HepG2 (cell line): Measurements from ENCODE around the gene TRIP6. TPM values are rescaled to one million over a fixed set of nuclear protein-coding genes. Genes with fewer than 3 reads are reported as not detected.

Source experiments
- CBX1 ChIP-seq: IDR thresholded peaks from one replicate; pipeline ENCODE4 v1.6.1; 2016; ENCODE audit warnings: antibody characterized with exemption, low read depth
- GABPB1 ChIP-seq: IDR thresholded peaks from 2 replicates; pipeline ENCODE4 v1.6.1; 2016; ENCODE audit warnings: mild to moderate bottlenecking, missing genetic modification reagents, moderate library complexity, missing compliant biosample characterization
- HNF1A ChIP-seq, 2 experiments: sonication (generic) in 1 of 2; formaldehyde crosslinking in 1 of 2; IDR thresholded peaks; 2 replicates each; pipeline versions ENCODE4 v1.4.0 to v1.6.1; 2016 to 2020; ENCODE audit warnings: borderline replicate concordance in 1 of 2, low read depth in 1 of 2, mild to moderate bottlenecking in 1 of 2, missing genetic modification reagents in 1 of 2
- SALL1 ChIP-seq: sonication (generic); formaldehyde crosslinking; IDR thresholded peaks from 2 replicates; pipeline ENCODE4 v1.8.0; 2022; ENCODE audit warnings: mild to moderate bottlenecking, missing genetic modification reagents
- SP5 ChIP-seq: IDR thresholded peaks from 2 replicates; pipeline ENCODE4 v1.6.1; 2016; ENCODE audit warnings: low read depth, borderline replicate concordance
- SRY ChIP-seq: sonication (generic); formaldehyde crosslinking; IDR thresholded peaks from 2 replicates; pipeline ENCODE4 v1.8.0; 2022; ENCODE audit warnings: mild to moderate bottlenecking, missing genetic modification reagents
- ZEB1 ChIP-seq: IDR thresholded peaks from 2 replicates; pipeline ENCODE4 v1.6.1; 2012; ENCODE audit warnings: mild to moderate bottlenecking, low read depth, inconsistent platforms; ENCODE audit not compliant: insufficient replicate concordance
- ZNF264 ChIP-seq: sonication (generic); formaldehyde crosslinking; IDR thresholded peaks from 2 replicates; pipeline ENCODE4 v1.4.0; 2020; ENCODE audit warnings: missing genetic modification reagents
- ZNF446 ChIP-seq: sonication (generic); formaldehyde crosslinking; IDR thresholded peaks from 2 replicates; pipeline ENCODE4 v1.5.0; 2020; ENCODE audit warnings: mild to moderate bottlenecking, missing genetic modification reagents
- ZNF564 ChIP-seq: sonication (generic); formaldehyde crosslinking; IDR thresholded peaks from 2 replicates; pipeline ENCODE4 v1.8.1; 2023; ENCODE audit warnings: mild to moderate bottlenecking, missing genetic modification reagents
- ZNF674 ChIP-seq: sonication (generic); formaldehyde crosslinking; IDR thresholded peaks from 2 replicates; pipeline ENCODE4 v1.5.0; 2020; ENCODE audit warnings: low read depth, mild to moderate bottlenecking, missing genetic modification reagents
- ZSCAN5A ChIP-seq: sonication (generic); formaldehyde crosslinking; IDR thresholded peaks from 2 replicates; pipeline ENCODE4 v1.8.0; 2022; ENCODE audit warnings: mild to moderate bottlenecking, missing genetic modification reagents, borderline replicate concordance
- polyA plus RNA-seq, 8 experiments: library from polyadenylated mRNA; depleted of rRNA in 3 of 8; stranded (reverse) in 7 of 8; unstranded in 1 of 8; fragments of >200 nt; fragmentation: Illumina TruSeq in 4 of 8; extraction: Trizol in 4 of 8; gene quantifications; 2 replicates each; pipeline versions ENCODE4 v1.2.1 to v1.2.3, GENCODE V29; 2011 to 2016; ENCODE audit warnings: low read depth in 4 of 8, missing spikeins in 1 of 8, mixed read lengths in 1 of 8; ENCODE audit not compliant: insufficient read depth in 1 of 8
- total RNA-seq, 5 experiments: library from RNA; depleted of rRNA; stranded (reverse); fragments of >200 nt; fragmentation: Illumina TruSeq; extraction: Trizol; gene quantifications; 2 replicates each; pipeline ENCODE4 v1.2.3, GENCODE V29; 2016; ENCODE audit warnings: low read depth in 1 of 5
- TF ChIP-seq, protein P1 (sequence below): sonication (generic); formaldehyde crosslinking; IDR thresholded peaks from one replicate; pipeline ENCODE4 v1.5.1; 2020; ENCODE audit warnings: mild to moderate bottlenecking, missing genetic modification reagents; ENCODE audit errors: not compliant biosample characterization
- TF ChIP-seq, protein P2 (sequence below): sonication (generic); formaldehyde crosslinking; IDR thresholded peaks from 2 replicates; pipeline ENCODE4 v1.4.0; 2020; ENCODE audit warnings: missing genetic modification reagents

Gene TRIP6
- total and polyA plus RNA-seq, 2 of the 13 experiments (the other 11 are each of a cell fraction or from before 2014, with no cell fraction given), result 0.34 to 0.38 TPM

GRCh38 chr7:100888988-100889750, 22.0 kb downstream of the TRIP6 start, which contains the start of gene UFSP1 (continued):
- TF ChIP-seq, protein P1, sequence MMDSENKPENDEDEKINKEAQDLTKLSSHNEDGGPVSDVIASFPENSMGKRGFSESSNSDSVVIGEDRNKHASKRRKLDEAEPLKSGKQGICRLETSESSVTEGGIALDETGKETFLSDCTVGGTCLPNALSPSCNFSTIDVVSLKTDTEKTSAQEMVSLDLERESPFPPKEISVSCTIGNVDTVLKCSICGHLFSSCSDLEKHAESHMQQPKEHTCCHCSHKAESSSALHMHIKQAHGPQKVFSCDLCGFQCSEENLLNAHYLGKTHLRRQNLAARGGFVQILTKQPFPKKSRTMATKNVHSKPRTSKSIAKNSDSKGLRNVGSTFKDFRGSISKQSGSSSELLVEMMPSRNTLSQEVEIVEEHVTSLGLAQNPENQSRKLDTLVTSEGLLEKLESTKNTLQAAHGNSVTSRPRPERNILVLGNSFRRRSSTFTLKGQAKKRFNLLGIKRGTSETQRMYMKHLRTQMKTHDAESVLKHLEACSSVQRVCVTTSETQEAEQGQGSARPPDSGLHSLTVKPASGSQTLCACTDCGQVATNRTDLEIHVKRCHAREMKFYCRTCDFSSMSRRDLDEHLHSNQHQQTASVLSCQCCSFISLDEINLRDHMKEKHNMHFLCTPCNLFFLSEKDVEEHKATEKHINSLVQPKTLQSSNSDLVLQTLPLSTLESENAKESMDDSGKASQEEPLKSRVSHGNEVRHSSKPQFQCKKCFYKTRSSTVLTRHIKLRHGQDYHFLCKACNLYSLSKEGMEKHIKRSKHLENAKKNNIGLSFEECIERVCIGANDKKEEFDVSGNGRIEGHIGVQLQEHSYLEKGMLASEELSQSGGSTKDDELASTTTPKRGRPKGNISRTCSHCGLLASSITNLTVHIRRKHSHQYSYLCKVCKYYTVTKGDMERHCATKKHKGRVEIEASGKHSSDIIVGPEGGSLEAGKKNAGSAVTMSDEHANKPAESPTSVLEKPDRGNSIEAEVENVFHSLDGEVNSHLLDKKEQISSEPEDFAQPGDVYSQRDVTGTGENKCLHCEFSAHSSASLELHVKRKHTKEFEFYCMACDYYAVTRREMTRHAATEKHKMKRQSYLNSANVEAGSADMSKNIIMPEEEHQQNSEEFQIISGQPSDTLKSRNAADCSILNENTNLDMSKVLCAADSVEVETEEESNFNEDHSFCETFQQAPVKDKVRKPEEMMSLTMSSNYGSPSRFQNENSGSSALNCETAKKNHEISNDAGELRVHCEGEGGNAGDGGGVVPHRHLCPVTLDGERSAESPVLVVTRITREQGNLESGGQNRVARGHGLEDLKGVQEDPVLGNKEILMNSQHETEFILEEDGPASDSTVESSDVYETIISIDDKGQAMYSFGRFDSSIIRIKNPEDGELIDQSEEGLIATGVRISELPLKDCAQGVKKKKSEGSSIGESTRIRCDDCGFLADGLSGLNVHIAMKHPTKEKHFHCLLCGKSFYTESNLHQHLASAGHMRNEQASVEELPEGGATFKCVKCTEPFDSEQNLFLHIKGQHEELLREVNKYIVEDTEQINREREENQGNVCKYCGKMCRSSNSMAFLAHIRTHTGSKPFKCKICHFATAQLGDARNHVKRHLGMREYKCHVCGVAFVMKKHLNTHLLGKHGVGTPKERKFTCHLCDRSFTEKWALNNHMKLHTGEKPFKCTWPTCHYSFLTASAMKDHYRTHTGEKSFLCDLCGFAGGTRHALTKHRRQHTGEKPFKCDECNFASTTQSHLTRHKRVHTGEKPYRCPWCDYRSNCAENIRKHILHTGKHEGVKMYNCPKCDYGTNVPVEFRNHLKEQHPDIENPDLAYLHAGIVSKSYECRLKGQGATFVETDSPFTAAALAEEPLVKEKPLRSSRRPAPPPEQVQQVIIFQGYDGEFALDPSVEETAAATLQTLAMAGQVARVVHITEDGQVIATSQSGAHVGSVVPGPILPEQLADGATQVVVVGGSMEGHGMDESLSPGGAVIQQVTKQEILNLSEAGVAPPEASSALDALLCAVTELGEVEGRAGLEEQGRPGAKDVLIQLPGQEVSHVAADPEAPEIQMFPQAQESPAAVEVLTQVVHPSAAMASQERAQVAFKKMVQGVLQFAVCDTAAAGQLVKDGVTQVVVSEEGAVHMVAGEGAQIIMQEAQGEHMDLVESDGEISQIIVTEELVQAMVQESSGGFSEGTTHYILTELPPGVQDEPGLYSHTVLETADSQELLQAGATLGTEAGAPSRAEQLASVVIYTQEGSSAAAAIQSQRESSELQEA (CRISPR knock-in tag), result peak; percentile 34
- TF ChIP-seq, protein P2, sequence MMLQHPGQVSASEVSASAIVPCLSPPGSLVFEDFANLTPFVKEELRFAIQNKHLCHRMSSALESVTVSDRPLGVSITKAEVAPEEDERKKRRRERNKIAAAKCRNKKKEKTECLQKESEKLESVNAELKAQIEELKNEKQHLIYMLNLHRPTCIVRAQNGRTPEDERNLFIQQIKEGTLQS (CRISPR knock-in tag), result 0 out of 2 replicates have a peak, but pooled peaks have one; percentile 22
- peak; percentile 73 for TF ChIP-seq SALL1 (CRISPR knock-in tag)
- TF ChIP-seq ZNF674 (CRISPR knock-in tag), result no peak
- TF ChIP-seq ZNF446 (CRISPR knock-in tag), result peak; percentile 93
- peak; percentile 77; the same call in 1 of the 2 replicates for TF ChIP-seq GABPB1 (CRISPR knock-in tag)
- no peak for TF ChIP-seq ZEB1
- peak; percentile 61 for TF ChIP-seq ZNF264 (CRISPR knock-in tag)
- peak; percentile 39 for TF ChIP-seq CBX1
- TF ChIP-seq ZSCAN5A, result no peak; the same call in 1 of the 2 replicates
- TF ChIP-seq SRY (CRISPR knock-in tag), result peak; percentile 89; the same call in 1 of the 2 replicates
- no peak for TF ChIP-seq HNF1A (IDR thresholded peaks at IDR 0.05; ENCODE audit: low read depth)
- no peak; the same call in 1 of the 2 replicates for TF ChIP-seq HNF1A (CRISPR knock-in tag; IDR thresholded peaks at IDR 0.05; ENCODE audit: borderline replicate concordance)
- peak; percentile 12; the same call in 1 of the 2 replicates for TF ChIP-seq SP5 (CRISPR knock-in tag)
- TF ChIP-seq ZNF564, result peak; percentile 76; the same call in 1 of the 2 replicates
